GM12874 (cell line): Measurements from ENCODE around the gene WNT3A.

Experiments
- CTCF ChIP-seq: IDR thresholded peaks from 2 replicates; pipeline ENCODE4 v1.5.1; 2011; ENCODE audit warnings: low read depth, mild to moderate bottlenecking, control low read depth, low read length, moderate library complexity; ENCODE audit not compliant: insufficient read depth

Gene WNT3A

GRCh38 chr1:228097333-228098081 lies 90.7 kb downstream of the WNT3A start:
- TF ChIP-seq CTCF, result no peak

DNA sequence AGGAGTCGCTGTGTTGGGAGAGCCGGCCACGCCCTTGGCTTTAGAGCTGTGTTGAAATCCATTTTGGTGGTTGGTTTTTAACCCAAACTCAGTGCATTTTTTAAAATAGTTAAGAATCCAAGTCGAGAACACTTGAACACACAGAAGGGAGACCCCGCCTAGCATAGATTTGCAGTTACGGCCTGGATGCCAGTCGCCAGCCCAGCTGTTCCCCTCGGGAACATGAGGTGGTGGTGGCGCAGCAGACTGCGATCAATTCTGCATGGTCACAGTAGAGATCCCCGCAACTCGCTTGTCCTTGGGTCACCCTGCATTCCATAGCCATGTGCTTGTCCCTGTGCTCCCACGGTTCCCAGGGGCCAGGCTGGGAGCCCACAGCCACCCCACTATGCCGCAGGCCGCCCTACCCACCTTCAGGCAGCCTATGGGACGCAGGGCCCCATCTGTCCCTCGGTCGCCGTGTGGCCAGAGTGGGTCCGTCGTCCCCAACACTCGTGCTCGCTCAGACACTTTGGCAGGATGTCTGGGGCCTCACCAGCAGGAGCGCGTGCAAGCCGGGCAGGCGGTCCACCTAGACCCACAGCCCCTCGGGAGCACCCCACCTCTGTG lies 91.6 kb downstream of the WNT3A start:
- TF ChIP-seq CTCF, result no peak

DNA sequence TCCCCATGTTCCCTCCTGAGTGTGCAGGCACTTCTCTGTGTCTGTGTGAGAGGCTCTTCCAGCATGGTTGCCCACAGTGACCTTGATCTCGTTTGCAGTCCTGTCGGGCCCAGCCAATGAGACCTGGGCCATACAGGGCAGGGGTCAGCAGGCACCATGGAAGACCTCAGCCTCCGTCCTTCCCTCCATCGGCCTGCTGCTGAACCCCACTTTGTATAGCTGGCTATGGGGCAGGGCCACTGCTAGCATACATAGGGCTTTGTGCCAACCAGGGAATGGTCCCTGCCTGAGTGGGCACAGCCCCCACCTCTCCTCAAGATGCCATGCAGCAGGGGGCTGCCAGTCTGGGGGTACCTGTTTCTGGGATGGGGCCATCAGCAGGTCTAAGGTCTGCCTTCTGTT lies 92.5 kb downstream of the WNT3A start:
- TF ChIP-seq CTCF, result no peak

DNA sequence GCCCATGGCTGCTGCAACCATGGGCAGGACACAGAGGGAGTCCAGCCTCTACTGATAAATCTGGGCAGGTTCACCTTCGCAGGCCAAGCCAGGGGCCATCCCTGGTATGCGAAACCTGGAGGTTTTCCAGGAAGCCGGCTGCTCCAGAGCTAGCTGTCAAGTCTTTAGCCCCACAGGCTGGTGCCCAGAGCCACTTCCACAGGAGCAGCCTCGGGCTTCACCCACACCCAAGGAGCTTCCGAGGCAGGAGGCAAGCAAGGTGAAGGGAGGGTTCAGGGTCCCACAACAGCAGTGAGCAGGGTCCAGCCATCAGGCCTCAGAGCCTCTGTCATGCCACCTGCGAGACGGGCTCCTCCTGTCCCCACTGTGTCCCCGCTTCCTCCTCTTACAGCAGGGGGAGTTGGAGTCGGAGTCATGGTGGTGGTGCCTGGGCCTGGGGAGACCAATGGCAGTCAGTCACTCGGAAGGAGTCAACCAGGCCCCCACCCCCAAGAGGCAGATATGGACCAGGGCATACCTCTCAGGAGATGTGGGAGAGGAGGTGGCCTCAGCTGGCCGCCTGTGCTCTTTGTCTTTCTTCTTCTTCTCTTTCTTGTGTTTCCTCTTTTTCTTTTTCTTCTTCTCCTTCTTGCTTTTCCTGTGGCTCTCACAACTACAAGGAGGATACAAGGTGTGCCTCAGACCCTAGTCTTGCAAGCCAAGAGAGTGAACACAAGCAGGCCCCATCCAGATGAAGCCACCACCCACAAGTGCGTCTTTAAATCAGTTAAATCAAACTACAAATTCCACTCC lies 94.2 kb downstream of the WNT3A start:
- no peak for TF ChIP-seq CTCF

DNA sequence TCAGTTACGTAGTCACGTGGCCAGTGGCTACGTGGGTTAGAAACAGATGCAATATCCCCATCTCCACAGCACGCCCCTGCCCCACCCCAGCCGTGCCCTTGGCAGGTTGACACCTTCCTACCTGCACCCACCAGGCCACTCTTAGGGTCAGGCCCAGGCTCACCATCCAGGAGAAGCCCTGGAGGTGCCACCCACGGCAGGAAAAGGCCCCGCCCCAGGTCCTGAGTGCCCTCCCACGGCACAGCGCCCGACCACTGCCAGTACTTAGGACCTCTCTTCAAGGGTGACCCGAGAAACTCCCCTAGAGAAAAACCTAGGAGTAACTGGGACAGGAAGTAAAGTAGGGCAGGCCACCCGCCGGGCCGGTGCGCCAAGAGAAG lies 94.8 kb downstream of the WNT3A start:
- no peak for TF ChIP-seq CTCF

DNA sequence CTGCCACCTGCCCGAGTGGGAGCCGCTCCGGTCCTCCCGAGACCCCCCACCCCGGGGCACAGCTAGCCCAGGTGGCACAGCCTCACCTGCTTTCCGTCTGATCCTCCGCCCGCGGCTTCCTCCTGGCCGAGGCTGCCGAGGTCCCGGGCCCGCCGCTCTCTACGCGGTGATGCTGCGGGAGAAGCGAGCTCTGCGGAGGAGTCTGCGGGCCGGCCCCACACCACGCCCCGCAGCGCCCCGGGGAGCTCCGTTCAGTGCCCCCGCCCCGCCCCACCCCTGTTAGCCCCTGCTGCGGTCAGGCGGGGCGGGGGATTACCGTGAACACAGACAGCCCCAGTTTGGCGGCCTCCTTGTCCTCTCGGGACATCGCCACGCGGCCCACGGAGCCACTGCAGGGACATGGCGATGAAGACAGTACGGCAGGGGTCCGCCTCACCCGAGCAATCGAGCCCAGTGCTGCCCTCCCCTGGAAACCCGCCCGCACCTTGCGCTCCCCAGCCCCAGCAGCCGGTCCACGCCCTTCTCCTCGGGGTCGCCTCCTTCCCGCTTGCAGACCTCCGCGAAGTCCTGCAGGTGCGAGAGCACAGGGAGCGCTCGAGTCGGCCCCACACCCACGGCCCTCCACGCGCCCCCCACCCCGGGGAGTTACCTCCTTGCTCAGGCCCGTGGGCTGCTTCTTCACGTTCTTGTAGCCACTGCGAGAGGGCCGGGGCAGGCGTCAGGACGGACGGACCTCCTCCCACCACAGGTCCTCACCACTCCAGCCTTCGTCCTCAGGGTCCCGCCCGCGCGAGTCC lies 95.4 kb downstream of the WNT3A start:
- TF ChIP-seq CTCF, result peak; percentile 48
